ENCODE data around the gene CAV1.
"Not testable (repeated sequence)": the region's sequence is repeated elsewhere in the genome, so short reads cannot be mapped to it uniquely, and the experiment has no call there.

Gene CAV1

DNA sequence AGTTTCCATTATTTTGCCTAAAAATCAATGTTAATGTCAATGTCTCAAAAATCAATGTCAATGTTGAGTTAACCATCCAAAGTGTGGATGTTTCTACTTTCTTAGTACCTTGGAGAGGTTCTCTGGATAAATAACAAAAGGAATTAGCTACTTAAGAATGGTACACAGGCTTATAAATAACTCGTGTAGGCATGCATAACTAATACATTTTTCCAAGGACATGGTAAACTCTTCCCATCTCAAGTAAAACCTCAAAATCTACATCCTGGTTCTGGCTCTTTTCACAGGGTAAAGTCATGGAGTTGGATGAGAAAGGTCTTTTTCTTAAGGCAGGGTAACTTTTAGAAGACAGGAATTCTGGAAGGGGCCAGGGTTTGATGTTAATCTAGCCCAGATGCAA, 59.9 kb downstream of the CAV1 start:
- no peak for DNase-seq

DNA sequence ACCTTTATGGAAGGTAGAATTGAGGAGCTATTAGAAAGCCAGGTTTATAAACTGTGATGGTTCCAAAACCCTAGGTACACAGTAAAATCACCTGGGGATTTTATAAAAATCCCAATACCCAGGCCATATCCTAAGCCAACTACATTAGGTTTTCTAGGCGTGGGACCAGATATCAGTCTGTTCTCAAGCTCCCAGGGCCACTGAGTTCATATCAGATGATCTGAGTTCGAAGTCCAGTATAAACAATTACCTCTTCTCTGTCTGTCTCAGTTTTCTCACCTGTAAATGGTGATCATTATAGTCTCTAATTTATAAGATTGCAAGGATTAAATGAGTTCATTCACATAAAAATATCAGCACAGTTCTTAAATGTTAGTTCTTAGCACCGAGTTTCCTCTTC, 60.6 kb downstream of the CAV1 start:
- DNase-seq = no peak

DNA sequence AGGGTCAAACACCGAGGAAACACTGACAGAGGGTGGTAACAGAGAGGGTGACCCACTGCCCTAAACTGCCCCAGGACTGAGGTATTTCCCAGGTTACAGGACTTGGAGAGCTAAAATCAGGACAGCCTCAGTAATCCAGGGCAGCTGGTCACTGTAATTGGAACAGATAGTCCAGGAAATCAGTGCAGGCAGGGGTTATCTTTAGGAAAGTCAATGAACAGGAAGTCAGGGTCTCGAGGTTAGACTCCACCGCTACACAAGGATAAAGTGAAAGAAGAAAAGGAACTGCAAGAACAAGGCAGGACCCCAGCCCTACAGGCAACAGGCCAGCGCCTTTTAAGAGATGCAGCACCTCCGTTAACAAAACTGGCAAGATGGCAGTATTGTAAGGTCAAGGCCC, 61.1 kb downstream of the CAV1 start:
- DNase-seq = no peak

DNA sequence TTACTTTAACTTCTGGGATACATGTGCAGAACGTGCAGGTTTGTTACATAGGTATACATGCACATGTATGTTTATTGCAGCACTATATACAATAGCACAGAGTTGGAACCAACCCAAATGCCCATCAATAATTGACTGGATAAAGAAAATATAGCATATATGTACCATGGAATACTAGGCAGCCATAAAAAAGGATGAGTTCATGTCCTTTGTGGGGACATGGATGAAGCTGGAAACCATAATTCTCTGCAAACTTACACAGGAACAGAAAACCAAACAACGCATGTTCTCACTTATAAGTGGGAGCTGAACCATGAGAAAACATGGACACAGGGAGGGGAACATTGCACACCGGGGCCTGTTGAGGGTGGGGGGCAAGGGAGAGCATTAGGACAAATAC, 62.4 kb downstream of the CAV1 start:
- not testable (repeated sequence) for DNase-seq

DNA sequence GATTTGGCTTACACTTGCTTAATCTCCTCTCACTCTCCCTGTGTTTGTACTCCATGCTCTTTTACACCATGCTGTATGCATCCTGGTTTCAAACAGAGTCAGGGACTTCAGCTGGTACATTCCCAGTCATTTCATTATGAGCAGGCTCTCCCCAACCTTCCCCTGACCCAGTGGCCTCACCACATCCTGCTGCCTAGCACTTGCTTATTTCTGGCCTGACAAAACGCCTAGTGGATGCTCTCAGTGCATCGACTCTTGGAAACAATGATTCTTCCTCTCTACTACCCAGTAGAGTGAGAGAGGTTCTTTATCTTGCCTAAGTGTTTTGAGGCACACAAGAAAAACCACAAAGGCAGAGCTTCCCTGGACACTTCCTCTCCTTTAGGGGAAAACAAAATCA, 63.4 kb downstream of the CAV1 start:
- DNase-seq = no peak

DNA sequence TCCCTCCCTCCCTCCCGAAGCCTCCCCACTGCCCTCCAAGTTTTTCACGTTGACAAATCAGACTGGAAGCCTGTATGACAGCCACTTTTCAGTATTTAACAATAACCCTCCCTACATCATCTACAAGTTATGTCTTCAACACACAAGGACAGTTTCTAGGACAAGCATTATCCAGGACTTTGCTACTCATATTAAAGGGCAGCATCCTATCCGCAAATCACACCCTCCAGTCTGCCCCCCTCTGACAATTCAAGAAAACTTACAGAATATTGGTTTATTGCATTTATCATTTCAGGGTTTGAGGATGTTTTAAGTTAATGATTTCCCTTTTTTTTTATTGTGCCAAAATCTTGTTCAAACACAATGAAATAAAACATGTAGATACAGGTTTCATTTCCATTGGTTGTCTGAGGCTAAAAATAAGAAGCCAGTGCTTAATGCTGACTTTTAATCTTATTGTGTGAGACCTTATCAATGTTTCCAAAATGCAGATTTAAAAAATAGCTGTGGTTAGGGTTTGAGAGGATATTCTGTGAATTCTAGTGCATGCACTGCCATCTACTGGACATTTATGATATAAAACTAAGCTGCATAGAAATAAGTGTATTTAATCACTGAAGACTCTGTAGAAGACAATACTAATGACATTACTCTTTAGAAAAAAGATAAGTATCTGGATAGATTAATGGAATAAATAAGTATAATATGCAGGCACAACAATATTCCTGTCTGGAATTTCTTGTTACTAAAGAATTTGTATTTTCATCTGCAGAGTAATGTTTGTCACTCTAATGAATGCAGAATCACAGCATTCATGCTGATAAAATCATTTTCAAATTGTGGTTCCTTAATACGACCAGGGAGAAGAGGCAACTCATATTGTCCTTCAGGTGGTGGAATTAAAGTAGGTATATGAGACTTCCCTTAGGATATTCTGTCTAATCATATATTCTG, 64.1 kb downstream of the CAV1 start:
- DNase-seq = no peak

DNA sequence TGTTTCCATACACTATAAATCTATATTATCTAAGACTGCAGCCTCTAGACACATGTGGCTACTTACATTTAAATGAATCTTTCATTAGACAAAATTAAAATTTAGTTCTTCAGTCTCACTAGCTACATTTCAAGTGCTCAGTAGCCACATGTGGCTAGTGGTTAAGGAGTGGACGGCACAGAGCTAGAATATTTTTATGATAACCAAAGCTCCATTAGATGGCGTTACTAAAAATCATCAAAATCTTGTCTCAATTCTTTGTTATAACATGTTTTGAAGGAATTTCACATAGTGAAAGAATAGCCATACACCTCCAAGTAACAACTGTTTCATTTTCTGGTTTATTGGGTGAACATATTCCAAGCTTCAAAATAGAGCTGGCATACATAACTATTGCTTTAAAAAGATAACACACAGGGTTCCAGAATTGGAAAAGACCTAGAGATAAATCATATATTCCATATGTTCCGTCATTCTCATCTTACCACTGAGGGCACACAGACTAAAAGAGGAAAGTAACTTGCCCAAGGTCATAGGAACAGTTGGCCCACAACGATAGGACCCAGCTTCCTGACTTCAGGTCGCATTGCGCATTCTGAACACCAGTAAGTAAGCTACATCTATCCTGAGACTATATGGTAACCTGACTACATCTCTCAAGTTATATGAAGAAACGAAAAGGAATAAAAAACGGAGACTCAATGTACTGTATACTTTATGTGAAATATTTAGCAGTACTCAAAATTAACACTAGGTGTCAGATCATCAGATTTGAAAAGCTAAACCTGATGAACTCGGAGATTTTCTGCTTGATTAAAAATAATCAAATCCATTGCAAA, 66.6 kb downstream of the CAV1 start:
- DNase-seq = no peak

DNA sequence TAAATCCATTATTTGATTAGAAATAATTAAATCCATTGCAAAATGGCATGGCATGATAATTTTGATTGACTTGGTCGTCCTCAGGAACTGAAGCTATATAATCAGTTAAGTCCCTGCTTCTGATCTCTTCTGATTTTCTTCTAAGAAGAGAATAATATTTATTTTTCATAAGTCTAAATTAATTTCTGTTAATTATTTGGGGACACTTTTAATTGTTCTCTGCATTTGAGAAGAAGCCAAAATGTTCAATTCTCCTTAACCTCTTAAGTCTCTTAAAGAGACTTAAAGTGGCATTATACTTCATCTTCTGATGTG, 67.2 kb downstream of the CAV1 start:
- no peak for DNase-seq

- DNase-seq = no peak
These were observed 67.6 kb downstream of the CAV1 start for GRCh38 chr7:116592445-116592844.

- DNase-seq = no peak
These were observed 68.7 kb downstream of the CAV1 start for GRCh38 chr7:116593359-116594075.

- no peak for DNase-seq
These were observed 70.2 kb downstream of the CAV1 start for GRCh38 chr7:116595063-116595462.

GRCh38 chr7:116597384-116597783, 72.5 kb downstream of the CAV1 start:
- DNase-seq = no peak

DNA sequence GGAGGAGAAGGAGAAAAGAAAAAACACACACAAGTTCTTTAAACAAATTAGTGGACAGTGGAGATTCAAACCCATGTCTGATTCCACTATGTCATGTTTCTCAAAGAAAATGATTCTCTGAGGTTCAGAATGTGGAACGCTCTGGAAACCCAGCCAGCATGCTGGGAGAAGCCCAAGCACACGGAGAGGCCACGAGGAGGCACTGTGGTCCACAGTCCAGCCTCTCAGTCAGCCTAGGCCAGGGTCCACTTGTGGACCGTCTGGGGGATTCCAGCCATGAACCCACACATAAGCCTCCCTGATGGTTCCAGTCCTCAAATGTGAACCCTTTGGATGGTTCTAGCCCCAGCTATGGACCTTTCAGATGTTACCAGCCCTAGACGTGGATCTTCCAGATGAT, 73.4 kb downstream of the CAV1 start:
- no peak for DNase-seq

- DNase-seq = no peak
These were observed 74.0 kb downstream of the CAV1 start for GRCh38 chr7:116598861-116599260.

GRCh38 chr7:116601426-116601825, 76.6 kb downstream of the CAV1 start:
- no peak for DNase-seq

- DNase-seq = no peak
These were observed 82.5 kb downstream of the CAV1 start for GRCh38 chr7:116607299-116607698.

DNA sequence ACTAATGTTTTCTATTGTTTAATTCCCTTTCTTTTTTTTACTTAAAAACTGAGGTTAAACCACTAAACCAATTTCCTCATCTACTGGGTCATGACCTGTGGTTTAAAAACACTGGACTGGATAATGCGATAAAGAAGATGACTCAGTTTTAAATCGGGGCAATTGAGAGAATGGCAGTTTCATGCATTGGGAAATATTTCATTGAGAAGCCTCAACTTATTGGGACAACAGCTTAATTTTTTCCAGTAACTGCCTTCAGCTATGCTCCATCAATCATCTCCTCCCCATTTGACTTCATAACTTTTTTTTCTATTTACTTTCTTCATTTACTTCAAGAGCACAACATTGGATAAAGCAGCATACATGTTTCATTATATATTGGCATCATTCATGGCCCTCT, 85.4 kb downstream of the CAV1 start:
- DNase-seq = no peak

DNA sequence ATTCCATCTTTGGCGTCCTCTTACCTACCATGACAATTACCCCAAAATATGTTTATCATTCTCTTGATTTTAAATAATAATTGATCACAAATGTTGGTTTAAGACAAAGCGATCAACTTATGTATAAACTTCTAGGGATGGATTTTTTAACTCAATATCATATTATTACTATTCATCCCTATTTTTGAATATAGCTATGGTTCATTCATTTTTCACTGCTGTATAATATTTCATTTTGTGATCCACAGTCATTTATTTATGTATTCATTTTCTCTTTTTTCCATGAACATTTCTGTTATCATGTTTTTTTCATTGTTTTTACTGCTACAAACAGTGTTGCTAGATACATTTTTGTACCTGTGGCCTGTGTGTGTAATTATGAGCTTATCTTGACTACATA, 85.9 kb downstream of the CAV1 start:
- DNase-seq = no peak

All from activated CD4-positive, alpha-beta T cell treated with anti-CD3 and anti-CD28 coated beads, Interleukin-2, amount 50 U/mL, for 4 hours (primary cell).